ENCODE data around the gene SPATA17.

SPATA17 gene

DNA sequence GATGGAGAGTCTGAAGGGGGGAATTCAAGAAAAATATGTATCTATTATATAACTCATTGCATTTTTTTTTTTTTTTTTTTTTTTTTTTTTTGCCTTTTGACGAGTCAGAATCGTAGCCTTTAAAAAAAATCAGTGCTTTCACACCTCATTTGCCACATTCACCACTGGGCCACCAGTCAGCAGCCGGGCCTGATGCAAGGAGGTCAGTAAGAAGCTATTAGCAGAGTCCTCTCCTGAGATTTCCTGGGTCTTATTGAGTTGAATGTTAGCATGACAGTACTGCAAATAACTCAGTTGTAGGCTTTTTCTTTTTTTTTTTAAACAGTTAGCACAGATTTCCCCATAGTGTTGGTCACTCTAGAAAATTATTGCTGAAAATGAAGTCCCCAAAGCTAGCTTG, 139.8 kb downstream of the SPATA17 start:
- Histone ChIP-seq H3K9me3 (ENCODE audit: low read length) (no peaks in the 10 kb centered on the region), H3K9ac (ENCODE audit: low read length) (no peak overlapping the region), H3K36me3 (ENCODE audit: insufficient read depth, low read length) (no peaks in the 10 kb centered on the region), H3K4me1 (ENCODE audit: insufficient read depth, low read length) (no peaks in the 10 kb centered on the region), H3K27ac (ENCODE audit: low read depth, low read length) (no peak overlapping the region), H3K27me3 (ENCODE audit: control insufficient read depth in 1 of 2, insufficient read depth in 2 of 2, low read length in 2 of 2) (no peaks in the 10 kb centered on the region), H3K4me3 (ENCODE audit: low read depth in 1 of 2, low read length in 2 of 2) (no peak overlapping the region)

DNA sequence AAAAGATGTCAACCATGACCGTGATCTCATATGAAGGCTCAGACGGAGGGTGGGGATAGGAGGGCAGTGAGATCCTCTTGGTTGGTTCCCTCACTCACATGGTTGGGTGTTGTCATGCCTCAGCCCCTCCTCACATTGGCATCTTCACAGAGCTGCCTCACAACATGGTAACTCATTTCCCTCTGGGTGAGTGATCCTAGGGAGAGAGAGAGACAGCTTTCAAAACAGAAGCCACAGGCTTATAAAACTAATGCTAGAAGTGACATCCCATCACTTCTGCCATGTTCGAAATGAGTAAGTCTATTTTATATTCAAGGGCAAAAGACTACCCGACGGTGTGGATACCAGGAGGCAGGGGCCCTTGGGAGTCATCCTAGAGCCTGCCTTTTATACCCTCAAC, 145.5 kb downstream of the SPATA17 start:
- Histone ChIP-seq H3K27ac (ENCODE audit: low read depth, low read length) (no peak overlapping the region), H3K9ac (ENCODE audit: low read length) (no peak overlapping the region), H3K4me3 (ENCODE audit: low read depth in 1 of 2, low read length in 2 of 2) (no peak overlapping the region), H3K9me3 (ENCODE audit: low read length) (no peaks in the 10 kb centered on the region), H3K4me1 (ENCODE audit: insufficient read depth, low read length) (no peaks in the 10 kb centered on the region), H3K36me3 (ENCODE audit: insufficient read depth, low read length) (no peaks in the 10 kb centered on the region), H3K27me3 (ENCODE audit: control insufficient read depth in 1 of 2, insufficient read depth in 2 of 2, low read length in 2 of 2) (no peaks in the 10 kb centered on the region)

DNA sequence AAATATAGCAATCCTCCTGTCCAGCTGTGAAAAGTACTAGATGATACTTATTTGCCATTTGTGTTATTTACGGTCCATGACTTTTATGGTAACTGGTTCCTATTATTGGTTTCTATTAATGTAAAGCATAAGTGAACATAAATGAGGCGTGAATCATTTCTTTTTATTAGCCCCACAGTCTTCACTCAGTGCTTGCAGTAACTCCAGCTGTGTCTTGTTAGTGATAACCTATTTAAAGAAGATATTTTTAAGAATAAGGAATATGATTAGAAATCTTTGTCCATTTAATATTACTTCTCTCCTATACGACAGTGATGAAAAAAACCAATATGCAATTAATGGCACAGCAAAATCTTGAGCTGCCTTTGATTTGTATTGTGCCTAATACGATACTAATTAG, 149.9 kb downstream of the SPATA17 start:
- Histone ChIP-seq H3K27ac (ENCODE audit: low read depth, low read length) (no peak overlapping the region), H3K9ac (ENCODE audit: low read length) (no peak overlapping the region), H3K4me3 (ENCODE audit: low read depth in 1 of 2, low read length in 2 of 2) (no peak overlapping the region), H3K9me3 (ENCODE audit: low read length) (no peaks in the 10 kb centered on the region), H3K27me3 (ENCODE audit: control insufficient read depth in 1 of 2, insufficient read depth in 2 of 2, low read length in 2 of 2) (no peaks in the 10 kb centered on the region), H3K4me1 (ENCODE audit: insufficient read depth, low read length) (no peaks in the 10 kb centered on the region), H3K36me3 (ENCODE audit: insufficient read depth, low read length) (no peaks in the 10 kb centered on the region)

DNA sequence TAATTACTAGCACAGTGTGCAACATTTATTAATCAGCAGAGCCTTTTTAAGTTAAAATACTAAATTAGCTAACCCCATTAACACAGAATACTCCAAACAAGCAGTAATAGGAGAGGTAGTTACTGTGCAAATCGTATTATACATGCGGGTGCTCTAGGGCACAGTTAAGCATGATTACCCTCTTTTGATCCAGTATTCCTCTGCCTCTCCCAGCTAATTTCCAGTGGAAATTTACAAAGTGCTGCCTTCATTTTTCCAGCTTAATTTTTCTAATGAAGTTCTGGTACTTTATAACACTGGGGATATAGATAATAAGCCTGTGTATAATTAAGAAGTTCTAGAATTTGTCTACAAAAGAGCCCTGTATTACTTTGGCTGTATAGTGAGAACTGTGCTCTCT, 159.9 kb downstream of the SPATA17 start:
- Histone ChIP-seq H3K4me1 (ENCODE audit: insufficient read depth, low read length) (no peaks in the 10 kb centered on the region), H3K9ac (ENCODE audit: low read length) (no peak overlapping the region), H3K4me3 (ENCODE audit: low read depth in 1 of 2, low read length in 2 of 2) (no peak overlapping the region), H3K9me3 (ENCODE audit: low read length) (no peaks in the 10 kb centered on the region), H3K36me3 (ENCODE audit: insufficient read depth, low read length) (no peaks in the 10 kb centered on the region), H3K27me3 (ENCODE audit: control insufficient read depth in 1 of 2, insufficient read depth in 2 of 2, low read length in 2 of 2) (no peaks in the 10 kb centered on the region), H3K27ac (ENCODE audit: low read depth, low read length) (no peak overlapping the region)

DNA sequence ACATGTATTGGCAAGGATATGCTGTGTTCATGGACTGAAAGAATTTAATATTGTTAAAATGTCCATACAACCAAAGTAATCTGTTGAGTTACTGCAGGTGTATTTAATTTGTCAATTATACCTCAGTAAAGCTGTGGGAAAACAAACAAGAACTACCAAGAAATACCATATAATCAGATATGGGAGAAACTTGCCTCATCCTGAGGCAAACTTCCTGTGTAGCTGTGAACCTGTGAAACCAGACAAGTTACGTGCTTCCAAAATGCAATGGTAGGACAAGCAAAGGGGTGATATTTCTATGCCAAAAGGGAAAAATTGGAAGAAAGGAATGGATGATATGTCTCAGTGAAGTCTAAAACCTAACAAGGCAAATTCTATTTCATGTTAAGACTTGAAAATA, 174.6 kb downstream of the SPATA17 start:
- Histone ChIP-seq H3K36me3 (ENCODE audit: insufficient read depth, low read length) (no peaks in the 10 kb centered on the region), H3K27me3 (ENCODE audit: control insufficient read depth in 1 of 2, insufficient read depth in 2 of 2, low read length in 2 of 2) (no peaks in the 10 kb centered on the region), H3K4me3 (ENCODE audit: low read depth in 1 of 2, low read length in 2 of 2) (no peak overlapping the region)

DNA sequence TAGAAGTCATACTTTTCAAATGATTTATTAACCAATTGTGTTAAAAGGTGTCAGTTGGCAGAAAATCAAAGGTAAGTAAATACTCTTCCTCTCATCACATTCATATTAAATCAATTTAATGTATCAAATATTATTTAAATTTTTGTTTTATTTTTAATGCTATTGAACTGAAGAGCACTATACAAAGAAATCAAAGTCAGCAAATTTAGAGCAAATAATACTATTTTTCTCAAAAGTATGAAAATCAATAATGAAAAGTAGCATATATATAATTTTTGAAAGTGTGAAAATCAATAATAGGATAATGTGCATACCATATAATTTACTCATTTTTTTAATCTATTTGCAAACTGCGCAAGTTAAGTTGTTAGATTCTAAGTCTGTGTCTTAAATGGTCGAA, 181.0 kb downstream of the SPATA17 start:
- Histone ChIP-seq H3K27ac (ENCODE audit: low read depth, low read length) (no peak overlapping the region), H3K9me3 (ENCODE audit: low read length) (no peaks in the 10 kb centered on the region), H3K36me3 (ENCODE audit: insufficient read depth, low read length) (no peaks in the 10 kb centered on the region), H3K4me1 (ENCODE audit: insufficient read depth, low read length) (no peaks in the 10 kb centered on the region), H3K9ac (ENCODE audit: low read length) (no peak overlapping the region), H3K4me3 (ENCODE audit: low read depth in 1 of 2, low read length in 2 of 2) (no peak overlapping the region), H3K27me3 (ENCODE audit: control insufficient read depth in 1 of 2, insufficient read depth in 2 of 2, low read length in 2 of 2) (no peaks in the 10 kb centered on the region)

More for the DNA sequence above, 174.6 kb downstream of the SPATA17 start:
- no peaks in the 10 kb centered on the region for H3K9me3 ChIP-seq (ENCODE audit: low read length)
- no peak overlapping the region for H3K27ac ChIP-seq (ENCODE audit: low read depth, low read length)
- no peak overlapping the region for H3K9ac ChIP-seq (ENCODE audit: low read length)
- H3K4me1 ChIP-seq (ENCODE audit: insufficient read depth, low read length), result no peaks in the 10 kb centered on the region

DNA sequence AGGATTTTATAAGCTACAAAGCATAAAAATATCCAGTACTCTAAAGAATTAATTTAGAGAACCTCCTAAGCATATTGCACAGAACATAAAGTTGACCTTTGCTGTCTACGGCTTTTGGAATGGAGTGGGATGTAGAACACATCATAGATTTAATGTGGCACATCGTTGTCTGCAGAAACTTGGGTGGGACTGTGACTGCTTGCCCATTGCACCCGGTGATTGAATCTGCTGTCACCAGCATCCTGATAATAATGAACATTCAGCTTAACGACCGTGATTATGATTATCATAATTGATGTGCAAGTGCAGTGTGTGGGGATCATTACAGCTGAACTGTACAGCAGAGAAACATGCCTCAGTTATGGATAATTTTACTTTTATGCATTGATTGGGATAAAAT, 181.9 kb downstream of the SPATA17 start:
- no peak overlapping the region for H3K9ac ChIP-seq (ENCODE audit: low read length)
- peaks cover 4% of the 10 kb centered on the region for H3K9me3 ChIP-seq (ENCODE audit: low read length)
- H3K4me1 ChIP-seq (ENCODE audit: insufficient read depth, low read length), result no peaks in the 10 kb centered on the region
- H3K4me3 ChIP-seq (ENCODE audit: low read depth in 1 of 2, low read length in 2 of 2), result no peak overlapping the region
- H3K27ac ChIP-seq (ENCODE audit: low read depth, low read length), result no peak overlapping the region
- H3K36me3 ChIP-seq (ENCODE audit: insufficient read depth, low read length), result no peaks in the 10 kb centered on the region
- H3K27me3 ChIP-seq (ENCODE audit: control insufficient read depth in 1 of 2, insufficient read depth in 2 of 2, low read length in 2 of 2), result no peaks in the 10 kb centered on the region

DNA sequence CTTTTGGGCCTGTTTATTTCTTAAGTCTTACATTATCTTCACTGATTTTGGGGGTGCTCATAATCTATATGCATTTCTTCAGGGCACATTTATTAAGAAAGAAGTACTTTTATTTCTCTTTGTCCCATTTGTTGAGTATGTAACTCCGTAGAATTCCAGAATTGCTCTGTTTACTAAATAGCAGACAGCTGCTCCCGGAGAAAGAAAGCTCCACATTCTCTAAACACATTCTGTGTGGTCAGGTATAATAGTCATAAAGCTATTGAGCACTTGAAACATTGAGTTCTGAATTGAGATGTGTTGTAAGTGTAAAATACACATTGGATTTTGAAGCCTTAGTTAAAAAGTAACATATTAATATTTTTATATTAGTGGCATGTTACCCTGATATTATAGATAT, 206.5 kb downstream of the SPATA17 start:
- H3K9ac ChIP-seq (ENCODE audit: low read length), result no peak overlapping the region
- H3K9me3 ChIP-seq (ENCODE audit: low read length), result no peaks in the 10 kb centered on the region
- H3K27ac ChIP-seq (ENCODE audit: low read depth, low read length), result no peak overlapping the region
- H3K4me1 ChIP-seq (ENCODE audit: insufficient read depth, low read length), result no peaks in the 10 kb centered on the region
- no peaks in the 10 kb centered on the region for H3K36me3 ChIP-seq (ENCODE audit: insufficient read depth, low read length)
- no peaks in the 10 kb centered on the region for H3K27me3 ChIP-seq (ENCODE audit: control insufficient read depth in 1 of 2, insufficient read depth in 2 of 2, low read length in 2 of 2)
- H3K4me3 ChIP-seq (ENCODE audit: low read depth in 1 of 2, low read length in 2 of 2), result no peak overlapping the region

DNA sequence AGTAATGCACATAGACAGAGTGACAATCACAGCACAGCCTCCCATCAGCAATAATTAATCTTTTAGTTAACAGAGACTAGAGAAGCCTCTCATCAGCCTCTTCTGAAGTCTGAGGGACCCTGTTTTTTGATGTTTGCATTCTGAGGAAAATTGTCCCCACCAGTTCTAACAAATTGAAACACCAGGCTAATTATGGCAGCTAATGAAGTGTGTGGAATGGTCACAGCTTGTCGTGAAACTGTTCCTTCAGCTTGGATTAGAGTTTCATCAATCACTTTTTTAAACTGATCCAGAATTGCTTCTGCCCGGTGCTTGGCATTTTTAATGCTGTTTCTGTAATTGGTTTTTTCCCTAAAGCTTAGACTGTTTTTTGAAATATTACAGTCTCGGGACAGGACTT, 208.0 kb downstream of the SPATA17 start:
- H3K9ac ChIP-seq (ENCODE audit: low read length), result no peak overlapping the region
- no peaks in the 10 kb centered on the region for H3K4me1 ChIP-seq (ENCODE audit: insufficient read depth, low read length)
- no peak overlapping the region for H3K27ac ChIP-seq (ENCODE audit: low read depth, low read length)
- H3K9me3 ChIP-seq (ENCODE audit: low read length), result no peaks in the 10 kb centered on the region
- no peaks in the 10 kb centered on the region for H3K36me3 ChIP-seq (ENCODE audit: insufficient read depth, low read length)
- no peak overlapping the region for H3K4me3 ChIP-seq (ENCODE audit: low read depth in 1 of 2, low read length in 2 of 2)
- H3K27me3 ChIP-seq (ENCODE audit: control insufficient read depth in 1 of 2, insufficient read depth in 2 of 2, low read length in 2 of 2), result no peaks in the 10 kb centered on the region

DNA sequence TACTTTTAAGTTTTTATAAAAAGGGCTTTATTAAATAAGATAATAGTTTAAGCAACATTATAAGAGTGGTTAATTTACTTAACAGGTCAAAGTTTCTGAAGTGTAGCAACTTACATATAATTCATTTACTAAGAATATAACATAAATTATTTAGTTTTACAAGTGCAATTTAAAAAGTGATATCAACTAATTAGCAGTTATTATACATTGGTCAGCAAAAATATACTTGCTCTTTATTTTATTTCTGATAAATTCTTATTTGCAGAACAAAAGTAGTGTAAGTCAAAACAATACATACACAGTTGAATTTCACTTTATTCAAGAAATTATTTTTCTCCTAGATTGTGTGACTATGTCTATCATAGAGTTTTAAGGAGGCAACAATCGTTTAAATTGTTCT, 215.6 kb downstream of the SPATA17 start:
- Histone ChIP-seq H3K4me1 (ENCODE audit: insufficient read depth, low read length) (no peaks in the 10 kb centered on the region), H3K9me3 (ENCODE audit: low read length) (no peaks in the 10 kb centered on the region), H3K27ac (ENCODE audit: low read depth, low read length) (no peak overlapping the region), H3K27me3 (ENCODE audit: control insufficient read depth in 1 of 2, insufficient read depth in 2 of 2, low read length in 2 of 2) (no peaks in the 10 kb centered on the region), H3K36me3 (ENCODE audit: insufficient read depth, low read length) (no peaks in the 10 kb centered on the region), H3K4me3 (ENCODE audit: low read depth in 1 of 2, low read length in 2 of 2) (no peak overlapping the region), H3K9ac (ENCODE audit: low read length) (no peak overlapping the region)

DNA sequence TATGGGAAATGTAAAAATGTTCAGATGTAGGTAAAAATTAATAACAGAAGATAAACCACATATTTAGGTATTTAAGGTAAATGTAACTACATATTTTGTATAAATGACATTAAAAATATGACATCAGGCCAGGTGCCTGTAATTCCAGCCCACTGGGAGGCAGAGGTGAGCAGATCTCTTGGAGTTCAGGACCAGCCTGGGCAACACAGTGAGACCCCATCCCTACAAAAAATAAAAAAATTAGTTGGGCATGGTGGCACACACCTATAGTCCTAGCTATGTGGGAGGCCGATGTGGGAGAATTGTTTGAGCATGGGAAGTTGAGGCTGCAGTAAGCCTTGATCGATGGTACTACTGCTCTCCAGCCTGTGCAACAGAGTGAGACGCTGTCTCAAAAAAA, 216.5 kb downstream of the SPATA17 start:
- Histone ChIP-seq H3K4me1 (ENCODE audit: insufficient read depth, low read length) (no peaks in the 10 kb centered on the region), H3K4me3 (ENCODE audit: low read depth in 1 of 2, low read length in 2 of 2) (no peak overlapping the region), H3K27ac (ENCODE audit: low read depth, low read length) (no peak overlapping the region), H3K36me3 (ENCODE audit: insufficient read depth, low read length) (no peaks in the 10 kb centered on the region), H3K27me3 (ENCODE audit: control insufficient read depth in 1 of 2, insufficient read depth in 2 of 2, low read length in 2 of 2) (no peaks in the 10 kb centered on the region), H3K9ac (ENCODE audit: low read length) (no peak overlapping the region), H3K9me3 (ENCODE audit: low read length) (no peaks in the 10 kb centered on the region)

DNA sequence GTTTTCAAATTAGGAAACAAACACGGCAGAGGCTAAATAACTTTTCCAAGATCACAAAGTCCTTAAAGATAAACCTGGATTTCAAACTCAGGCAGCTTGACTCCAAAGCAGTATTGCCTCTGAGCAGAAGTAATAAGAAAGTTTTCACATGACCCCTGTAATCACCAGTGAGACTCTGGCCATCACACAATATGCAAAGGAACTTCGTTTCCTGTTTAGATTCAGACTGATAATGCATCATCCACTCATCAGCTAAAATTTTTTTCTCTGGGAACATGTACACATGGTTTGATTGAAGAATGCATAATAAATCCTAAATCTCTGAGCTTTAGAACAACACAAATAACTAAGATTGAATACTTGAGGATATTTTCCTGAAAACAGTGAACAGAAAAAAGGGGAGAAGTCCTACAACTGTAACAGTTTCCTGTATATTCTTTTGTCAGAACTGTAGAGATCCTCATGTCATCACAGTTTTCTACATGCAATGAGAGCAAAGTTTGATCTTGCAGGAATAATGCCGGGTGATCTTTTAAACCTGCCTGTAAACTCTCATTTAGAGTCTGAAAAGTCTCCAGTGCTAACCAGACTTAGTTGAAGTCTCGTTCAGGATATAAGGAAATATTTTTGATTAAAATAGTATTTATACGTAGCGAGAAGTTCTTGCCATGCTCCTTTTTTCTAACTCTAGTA, 225.3 kb downstream of the SPATA17 start:
- Histone ChIP-seq H3K27me3 (ENCODE audit: control insufficient read depth in 1 of 2, insufficient read depth in 2 of 2, low read length in 2 of 2) (no peaks in the 10 kb centered on the region), H3K4me1 (ENCODE audit: insufficient read depth, low read length) (no peaks in the 10 kb centered on the region), H3K36me3 (ENCODE audit: insufficient read depth, low read length) (no peaks in the 10 kb centered on the region), H3K27ac (ENCODE audit: low read depth, low read length) (no peak overlapping the region), H3K9me3 (ENCODE audit: low read length) (no peaks in the 10 kb centered on the region), H3K9ac (ENCODE audit: low read length) (no peak overlapping the region), H3K4me3 (ENCODE audit: low read depth in 1 of 2, low read length in 2 of 2) (no peak overlapping the region)

Data from muscle layer of colon (tissue), 2 donors.